GM19467 (cell line): ENCODE data around the gene IL17B.

Experiments
- ATAC-seq: cut with Tn5 transposase; IDR thresholded peaks from one replicate; pipeline ENCODE4 v1.9.1; 2021; ENCODE audit warnings: mild to moderate bottlenecking, moderate library complexity; ENCODE audit not compliant: unreplicated experiment

IL17B gene

DNA sequence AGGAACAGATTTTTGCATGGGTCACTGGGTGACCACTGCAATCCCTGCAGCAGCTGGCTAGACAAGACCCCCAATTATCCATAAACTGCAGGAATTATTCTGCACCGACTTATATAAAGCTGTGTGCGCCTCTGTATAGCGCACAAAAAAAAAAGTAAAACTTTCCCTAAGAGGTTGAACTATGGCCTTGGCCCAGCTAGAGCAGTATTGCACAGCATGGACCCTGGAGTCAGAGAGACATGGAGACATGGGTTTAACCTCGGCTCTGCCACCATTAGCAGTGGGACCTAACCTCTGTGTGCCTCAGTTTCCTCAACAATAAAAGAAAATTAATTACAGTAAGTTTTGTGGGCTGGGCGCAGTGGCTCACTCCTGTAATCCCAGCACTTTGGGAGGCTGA is 50.9 kb downstream of the IL17B start:
- ATAC-seq = no peak

DNA sequence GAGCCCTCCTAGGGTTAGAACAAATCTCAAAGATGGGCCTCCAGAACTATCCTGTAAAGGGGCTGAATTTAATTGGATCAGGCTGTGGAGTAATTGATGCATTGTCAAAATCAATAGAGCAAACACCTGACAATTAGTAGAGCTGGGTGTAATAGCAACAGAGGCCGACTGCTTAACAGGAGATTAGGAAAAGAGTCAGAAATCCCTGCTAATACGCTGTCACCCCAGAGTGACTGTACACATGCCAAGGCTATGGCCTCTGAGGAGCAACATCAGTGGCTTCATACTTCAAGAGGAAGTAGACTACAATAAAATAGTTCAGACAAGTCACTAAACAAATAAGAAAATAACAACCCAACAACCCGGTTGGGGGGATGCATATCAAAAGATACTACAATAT is 52.5 kb downstream of the IL17B start:
- ATAC-seq = no peak

DNA sequence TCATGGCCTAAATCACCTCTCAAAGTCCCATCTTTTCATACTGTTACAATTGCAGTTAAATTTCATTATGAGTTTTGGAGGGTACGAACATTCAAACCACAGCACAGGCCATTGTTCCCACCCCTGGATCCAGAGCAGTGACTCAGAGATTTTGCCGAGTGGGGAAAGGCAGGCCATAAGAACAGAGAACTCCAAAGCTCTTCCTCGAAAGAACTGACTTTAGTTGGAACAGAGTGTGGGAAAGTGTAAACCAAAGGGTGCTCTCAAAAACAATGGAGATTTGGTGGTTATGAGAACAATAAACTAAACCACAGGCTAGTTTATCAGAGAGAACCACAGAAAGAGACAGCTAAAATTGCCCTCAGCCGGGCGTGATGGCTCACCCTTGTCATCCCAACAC is 53.2 kb downstream of the IL17B start:
- no peak for ATAC-seq

DNA sequence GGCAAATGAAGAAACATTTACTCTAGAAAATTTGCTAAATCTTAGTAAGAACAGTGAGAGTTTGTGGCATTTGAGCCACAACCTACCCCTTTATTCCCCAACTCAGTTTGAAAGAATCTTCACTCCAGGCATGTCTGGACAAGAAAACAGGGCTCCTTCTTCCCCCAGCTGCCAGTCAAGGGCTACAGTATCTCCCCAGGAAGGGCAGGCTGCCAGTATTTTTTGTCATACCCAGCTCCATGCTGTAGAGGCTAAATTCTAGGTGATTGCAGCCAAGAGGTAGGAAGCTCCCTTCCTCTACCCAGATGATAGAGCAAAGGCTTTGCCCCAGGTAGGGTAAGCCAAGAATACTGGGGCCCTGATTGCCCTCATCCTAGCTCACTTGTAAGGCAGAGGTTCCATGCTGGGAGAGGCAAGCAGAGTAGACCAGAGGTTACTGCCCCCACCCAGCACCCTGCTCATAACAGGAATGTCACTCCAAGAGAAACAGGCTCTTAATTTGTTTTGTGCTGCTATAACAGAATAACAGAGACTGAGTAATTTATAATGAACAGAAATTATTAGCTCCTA is 53.8 kb downstream of the IL17B start:
- no peak for ATAC-seq

GRCh38 chr5:149324641-149325040 is 54.5 kb downstream of the IL17B start:
- ATAC-seq = no peak
